MM.1S (cell line): ENCODE results near the gene MGA.

Experiments used
- EZH2 ChIP-seq: fragments of 300-600 bp; sonication (generic); optimal IDR thresholded peaks from 2 replicates; pipeline ENCODE3; 2017; ENCODE audit warnings: low read depth, mild to moderate bottlenecking, antibody characterized with exemption, low read length, mixed read lengths
- EZH2phosphoT487 ChIP-seq: fragments of 300-600 bp; sonication (generic); IDR thresholded peaks from 2 replicates; pipeline ENCODE4 v1.6.1; 2018; ENCODE audit warnings: antibody characterized with exemption, low read length
- TF ChIP-seq, protein P1 (sequence below): fragments of 300-600 bp; sonication (generic); IDR thresholded peaks from 2 replicates; pipeline ENCODE4 v1.5.1; 2016; ENCODE audit warnings: antibody characterized with exemption, low read length, mixed read lengths

DNA sequence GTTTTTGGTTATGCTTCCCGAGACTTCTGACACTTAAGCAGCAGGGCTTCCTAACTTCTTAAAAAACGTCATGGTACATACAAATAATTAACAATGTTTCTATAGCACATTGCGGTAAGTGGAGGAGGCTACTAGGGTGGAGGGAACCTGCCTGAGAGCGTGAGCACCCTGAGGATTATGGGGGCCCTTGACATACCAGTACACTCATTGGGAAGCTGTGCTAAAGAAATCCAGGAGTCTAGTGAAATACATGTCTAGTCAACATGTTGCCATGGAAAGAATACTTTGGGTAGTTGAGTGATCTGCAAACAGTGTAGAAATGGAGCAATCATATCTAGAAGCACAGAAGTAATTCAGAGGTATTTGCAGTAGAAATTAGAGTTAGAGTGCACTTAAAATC is 74.8 kb downstream of the MGA start:
- TF ChIP-seq, protein P1, sequence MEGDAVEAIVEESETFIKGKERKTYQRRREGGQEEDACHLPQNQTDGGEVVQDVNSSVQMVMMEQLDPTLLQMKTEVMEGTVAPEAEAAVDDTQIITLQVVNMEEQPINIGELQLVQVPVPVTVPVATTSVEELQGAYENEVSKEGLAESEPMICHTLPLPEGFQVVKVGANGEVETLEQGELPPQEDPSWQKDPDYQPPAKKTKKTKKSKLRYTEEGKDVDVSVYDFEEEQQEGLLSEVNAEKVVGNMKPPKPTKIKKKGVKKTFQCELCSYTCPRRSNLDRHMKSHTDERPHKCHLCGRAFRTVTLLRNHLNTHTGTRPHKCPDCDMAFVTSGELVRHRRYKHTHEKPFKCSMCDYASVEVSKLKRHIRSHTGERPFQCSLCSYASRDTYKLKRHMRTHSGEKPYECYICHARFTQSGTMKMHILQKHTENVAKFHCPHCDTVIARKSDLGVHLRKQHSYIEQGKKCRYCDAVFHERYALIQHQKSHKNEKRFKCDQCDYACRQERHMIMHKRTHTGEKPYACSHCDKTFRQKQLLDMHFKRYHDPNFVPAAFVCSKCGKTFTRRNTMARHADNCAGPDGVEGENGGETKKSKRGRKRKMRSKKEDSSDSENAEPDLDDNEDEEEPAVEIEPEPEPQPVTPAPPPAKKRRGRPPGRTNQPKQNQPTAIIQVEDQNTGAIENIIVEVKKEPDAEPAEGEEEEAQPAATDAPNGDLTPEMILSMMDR, result no peak
- no peak for TF ChIP-seq EZH2
- TF ChIP-seq EZH2phosphoT487, result no peak
